K562 (cell line): ENCODE results near the gene SPHK2. TPM values are rescaled to one million over a fixed set of nuclear protein-coding genes. Genes with fewer than 3 reads are reported as not detected.

Experiments used
- ARHGAP35 ChIP-seq: fragments of 450-650 bp; IDR thresholded peaks from 2 replicates; pipeline ENCODE4 v1.6.1; 2018; ENCODE audit not compliant: partially characterized antibody
- BACH1 ChIP-seq: fragments of 200-800 bp; sonication (Bioruptor generic); IDR thresholded peaks from 2 replicates; pipeline ENCODE4 v1.6.1; 2016; ENCODE audit warnings: missing genetic modification characterization, missing compliant biosample characterization
- BCLAF1 ChIP-seq, 2 experiments: fragments of 450-650 bp in 1 of 2; IDR thresholded peaks; 2 replicates each; pipeline ENCODE4 v1.6.1; 2011 to 2017; ENCODE audit warnings: low read depth in 2 of 2, antibody characterized with exemption in 1 of 2, borderline replicate concordance in 1 of 2, low read length in 1 of 2, mild to moderate bottlenecking in 1 of 2, mixed read lengths in 1 of 2; ENCODE audit not compliant: control insufficient read depth in 1 of 2
- CC2D1A ChIP-seq: fragments of 450-650 bp; IDR thresholded peaks from 2 replicates; pipeline ENCODE4 v1.6.1; 2017; ENCODE audit warnings: mild to moderate bottlenecking
- CEBPB ChIP-seq: fragments of 450-650 bp; IDR thresholded peaks from 2 replicates; pipeline ENCODE4 v1.6.1; 2016; ENCODE audit warnings: missing genetic modification characterization, missing compliant biosample characterization
- E2F6 ChIP-seq, 2 experiments: IDR thresholded peaks; 2 replicates each; pipeline ENCODE4 v1.6.1; 2011; ENCODE audit warnings: borderline replicate concordance in 1 of 2, control low read depth in 1 of 2, low read depth in 1 of 2, low read length in 1 of 2, mild to moderate bottlenecking in 1 of 2, mixed read lengths in 1 of 2, moderate library complexity in 1 of 2; ENCODE audit not compliant: insufficient read depth in 1 of 2, insufficient read length in 1 of 2, poor library complexity in 1 of 2, severe bottlenecking in 1 of 2; ENCODE audit errors: extremely low read depth in 1 of 2
- HDAC1 ChIP-seq, 2 experiments: fragments of 450-650 bp; IDR thresholded peaks; 2 replicates each; pipeline ENCODE4 v1.6.1; 2016 to 2017; ENCODE audit warnings: inconsistent platforms in 1 of 2, mild to moderate bottlenecking in 1 of 2, moderate library complexity in 1 of 2
- HNRNPK ChIP-seq: fragments of 200-400 bp; formaldehyde crosslinking; IDR thresholded peaks from one replicate; pipeline ENCODE4 v1.6.1; 2018; ENCODE audit warnings: mild to moderate bottlenecking, low read depth, low read length; ENCODE audit not compliant: poor library complexity, severe bottlenecking
- MCM7 ChIP-seq, 2 experiments: fragments of 450-650 bp; IDR thresholded peaks; 2 replicates each; pipeline ENCODE4 v1.6.1; 2016 to 2018
- MEF2D ChIP-seq: conservative IDR thresholded peaks from 2 replicates; pipeline ENCODE4 v1.6.1; 2016; ENCODE audit warnings: low read depth, missing genetic modification characterization, missing compliant biosample characterization
- MLLT1 ChIP-seq, 2 experiments: fragments of 450-650 bp; IDR thresholded peaks; 2 replicates each; pipeline ENCODE4 v1.6.1; 2016
- MYC ChIP-seq, 2 experiments: fragments of 250-450 bp in 1 of 2; sonication (Bioruptor Pico) in 1 of 2; IDR thresholded peaks; 2 replicates each; pipeline versions ENCODE4 v1.5.1 to v1.6.1; 2012 to 2021; ENCODE audit warnings: low read depth in 2 of 2, borderline replicate concordance in 1 of 2, improper control_type of control experiment in 1 of 2, low read length in 1 of 2, mild to moderate bottlenecking in 1 of 2, moderate library complexity in 1 of 2
- NBN ChIP-seq: fragments of 450-650 bp; IDR thresholded peaks from 2 replicates; pipeline ENCODE4 v1.6.1; 2016; ENCODE audit warnings: low read depth, mild to moderate bottlenecking
- NCOA1 ChIP-seq: fragments of 450-650 bp; IDR thresholded peaks from 2 replicates; pipeline ENCODE4 v1.6.1; 2016; ENCODE audit warnings: low read depth
- NFIX ChIP-seq: fragments of 250-450 bp; sonication (Bioruptor Pico); IDR thresholded peaks from 2 replicates; pipeline ENCODE4 v1.4.0; 2020; ENCODE audit warnings: low read depth, mild to moderate bottlenecking, moderate library complexity
- PRMT5 ChIP-seq: sonication (generic); formaldehyde crosslinking; IDR thresholded peaks from 2 replicates; pipeline ENCODE4 v1.5.0; 2020; ENCODE audit warnings: missing genetic modification reagents
- ZBTB1 ChIP-seq: sonication (generic); formaldehyde crosslinking; IDR thresholded peaks from 2 replicates; pipeline ENCODE4 v1.8.1; 2023; ENCODE audit warnings: missing genetic modification reagents, low read depth, mild to moderate bottlenecking, borderline replicate concordance
- ZNF655 ChIP-seq: fragments of 250-450 bp; sonication (Bioruptor Pico); IDR thresholded peaks from 2 replicates; pipeline ENCODE4 v1.5.0; 2021
- polyA plus RNA-seq, 8 experiments: library from polyadenylated mRNA; depleted of rRNA in 4 of 8; stranded (reverse) in 5 of 8; unstranded in 3 of 8; fragments of >200 nt; fragmentation: Nextera tagmentation in 2 of 8; fragmentation: Illumina TruSeq in 1 of 8; extraction: Ambion mirVana in 2 of 8; extraction: Trizol in 1 of 8; gene quantifications; 2 replicates each; pipeline versions ENCODE4 v1.2.1 to v1.2.3, GENCODE V29; 2011 to 2014; ENCODE audit warnings: inconsistent platforms in 1 of 8, missing spikeins in 1 of 8
- total RNA-seq, 7 experiments: library from RNA; depleted of rRNA in 6 of 7; stranded (reverse); fragments of >200 nt in 6 of 7; fragmentation: Illumina TruSeq in 2 of 7; extraction: Trizol in 2 of 7; gene quantifications; 2 replicates each; pipeline versions ENCODE4 v1.2.1 to v1.2.3, GENCODE V29; 2011 to 2021; ENCODE audit warnings: low replicate concordance in 1 of 7

Gene SPHK2
- total and polyA plus RNA-seq, 9 of the 15 experiments (the other 6 are each of a cell fraction or from before 2014, with no cell fraction given), result 0.10 to 15.2 (median 2.9) TPM

GRCh38 chr19:48588670-48589401, 30.5 kb upstream of the SPHK2 start (continued):
- 0 out of 4 replicates have a peak, but pooled peaks have one; percentile 45 to 69 for TF ChIP-seq BCLAF1 (IDR thresholded peaks at IDR 0.05; ENCODE audit: borderline replicate concordance in 1 of 2, control insufficient read depth in 1 of 2, low read depth in 2 of 2, low read length in 1 of 2)
- no peak for TF ChIP-seq BACH1
- peak; percentile 66 for TF ChIP-seq ARHGAP35
- no peak for TF ChIP-seq PRMT5 (CRISPR knock-in tag)
- TF ChIP-seq HNRNPK, result peak; percentile 24
- peak; percentile 95 for TF ChIP-seq NBN
- TF ChIP-seq CEBPB, result peak; percentile 40; the same call in 1 of the 2 replicates
- TF ChIP-seq HDAC1 (IDR thresholded peaks at IDR 0.05), result peak; percentile 96 to 97
- 0 out of 2 replicates have a peak, but pooled peaks have one; percentile 32 for TF ChIP-seq MEF2D (tag)
- TF ChIP-seq CC2D1A, result peak; percentile 92
- peak; percentile 28 to 84; a peak in 2 of 4 replicates for TF ChIP-seq MLLT1 (IDR thresholded peaks at IDR 0.05)
- peak; percentile 55; the same call in 1 of the 2 replicates for TF ChIP-seq MYC (IDR thresholded peaks at IDR 0.05; ENCODE audit: low read depth, low read length)
- TF ChIP-seq MYC (CRISPR knock-in tag; IDR thresholded peaks at IDR 0.05; ENCODE audit: borderline replicate concordance, low read depth), result peak; percentile 52; the same call in 1 of the 2 replicates
- peak; percentile 82 to 89 for TF ChIP-seq E2F6 (IDR thresholded peaks at IDR 0.05; ENCODE audit: borderline replicate concordance in 1 of 2, extremely low read depth in 1 of 2, insufficient read depth in 1 of 2, insufficient read length in 1 of 2, low read depth in 1 of 2, low read length in 1 of 2, poor library complexity in 1 of 2, severe bottlenecking in 1 of 2)
- peak; percentile 72; the same call in 1 of the 2 replicates for TF ChIP-seq ZBTB1 (CRISPR knock-in tag)
- TF ChIP-seq ZNF655 (CRISPR knock-in tag), result no peak
- TF ChIP-seq NCOA1, result peak; percentile 55; the same call in 1 of the 2 replicates
- 0 out of 4 replicates have a peak, but pooled peaks of 1 of the 2 experiments have one; percentile 68 for TF ChIP-seq MCM7 (IDR thresholded peaks at IDR 0.05)
- TF ChIP-seq NFIX, result no peak
